ENCODE results near the gene ERP27.

ERP27 gene

GRCh38 chr12:14871886-14872285 is 66.5 kb downstream of the ERP27 start:
- no peak for DNase-seq

GRCh38 chr12:14871247-14871646 is 67.1 kb downstream of the ERP27 start:
- no peak for DNase-seq

GRCh38 chr12:14868916-14869506 is 69.3 kb downstream of the ERP27 start:
- DNase-seq, result no peak

Data from anterior cingulate cortex (tissue), 58 donors.